ENCODE results near the gene VEPH1. TPM values are rescaled to one million over a fixed set of nuclear protein-coding genes. Genes with fewer than 3 reads are reported as not detected.

The VEPH1 gene
- total and polyA plus RNA-seq, 9 of the 15 experiments (the other 6 are each of a cell fraction or from before 2014, with no cell fraction given) = 4.5 to 15.6 (median 5.8) TPM

GRCh38 chr3:157487339-157487738 is 15.9 kb downstream of the VEPH1 start:
- FAIRE-seq (no peak), DNase-seq (ENCODE audit: extremely low read depth in 1 of 4, low spot score in 3 of 4) (no peak), ATAC-seq (no peak)
- H3K4me3 ChIP-seq = no peak overlapping the region
- no peak overlapping the region for H3K4me2 ChIP-seq (ENCODE audit: insufficient read depth, low read length)
- H3K36me3 ChIP-seq (ENCODE audit: control insufficient read depth, insufficient read depth, low read length) = no peaks in the 10 kb centered on the region
- 23% methylated on average over 1 of the region's 1 CpG for WGBS (ENCODE audit: insufficient coverage, low coverage, missing lambda C conversion rate)
- no peak for TF ChIP-seq BRF1 (IDR thresholded peaks at IDR 0.05; ENCODE audit: borderline replicate concordance, extremely low read depth, insufficient read length)
- no peak for TF ChIP-seq BMI1 (IDR thresholded peaks at IDR 0.05; ENCODE audit: low read length)
- no peak for TF ChIP-seq ZNF253 (CRISPR knock-in tag; conservative IDR thresholded peaks at IDR 0.05)
- no peak for TF ChIP-seq MECOM (CRISPR knock-in tag; IDR thresholded peaks at IDR 0.05)
- no peak for TF ChIP-seq CHCHD3 (CRISPR knock-in tag; IDR thresholded peaks at IDR 0.05)
- no peak for TF ChIP-seq ZNF395 (CRISPR knock-in tag; IDR thresholded peaks at IDR 0.05)
- TF ChIP-seq ATF4 (CRISPR knock-in tag; IDR thresholded peaks at IDR 0.05) = no peak
- no peaks in the 10 kb centered on the region for H3K27me3 ChIP-seq (ENCODE audit: control insufficient read depth in 2 of 2, insufficient read depth in 2 of 2, low read length in 2 of 2)
- no peak overlapping the region for H3K27ac ChIP-seq (ENCODE audit: extremely low read depth, low read depth, low read length)
- no peaks in the 10 kb centered on the region for H3K9me1 ChIP-seq (ENCODE audit: control insufficient read depth, insufficient read depth, low read length)
- H2AFZ ChIP-seq (ENCODE audit: low read depth, low read length) = no peak overlapping the region
- no TSS peak for BruUV-seq (replicated peaks)
- H3K79me2 ChIP-seq (ENCODE audit: control insufficient read depth, insufficient read depth, low read length) = no peaks in the 10 kb centered on the region
- no peaks in the 10 kb centered on the region for H4K20me1 ChIP-seq (replicated peaks; ENCODE audit: control insufficient read depth, insufficient read depth, low read length)
- in situ Hi-C loops (cut with MboI) = no loop called here
- H3K9me3 ChIP-seq (replicated peaks; ENCODE audit: control insufficient read depth, insufficient read depth, low read depth, low read length) = no peaks in the 10 kb centered on the region
- H3K9ac ChIP-seq (ENCODE audit: insufficient read depth in 1 of 2, low read depth in 2 of 2, low read length in 2 of 2) = no peak overlapping the region
- intact Hi-C loops (cut with micrococcal nuclease) = no loop called here
- CTCF ChIA-PET (ENCODE audit: low intra/inter-chr PET ratio) = no interaction called here
- POLR2A ChIA-PET = interaction anchor here (0.5 kb wide), 1 partner anchor 29 kb away, joined by 3 read pairs; no protein-coding TSS in a partner anchor
- H3K4me1 ChIP-seq (replicated peaks in 1 of 2; ENCODE audit: control insufficient read depth in 2 of 2, insufficient read depth in 2 of 2, low read length in 2 of 2) = no peaks in the 10 kb centered on the region
